HepG2 (cell line): Measurements from ENCODE around the gene MTMR4. TPM values are rescaled to one million over a fixed set of nuclear protein-coding genes. Genes with fewer than 3 reads are reported as not detected.
A peak's percentile ranks its signal among the peaks of the same experiment; 100 is the strongest.

Source experiments
- ATF2 ChIP-seq: sonication (generic); formaldehyde crosslinking; IDR thresholded peaks from 2 replicates; pipeline ENCODE4 v1.4.0; 2020; ENCODE audit warnings: missing genetic modification reagents
- CEBPB ChIP-seq: IDR thresholded peaks from 2 replicates; pipeline ENCODE4 v1.6.1; 2011; ENCODE audit warnings: low read depth, low read length, improper control_type of control experiment, borderline replicate concordance
- CEBPG ChIP-seq: IDR thresholded peaks from 2 replicates; pipeline ENCODE4 v1.6.1; 2016
- CHCHD3 ChIP-seq: sonication (generic); formaldehyde crosslinking; IDR thresholded peaks from 2 replicates; pipeline ENCODE4 v1.8.0; 2022; ENCODE audit warnings: mild to moderate bottlenecking, missing genetic modification reagents, moderate library complexity
- GATAD1 ChIP-seq: IDR thresholded peaks from 2 replicates; pipeline ENCODE4 v1.6.1; 2016; ENCODE audit warnings: missing genetic modification reagents, missing compliant biosample characterization
- GPN1 ChIP-seq: sonication (generic); formaldehyde crosslinking; IDR thresholded peaks from 2 replicates; pipeline ENCODE4 v1.5.1; 2020; ENCODE audit warnings: missing genetic modification reagents, borderline replicate concordance
- HDAC1 ChIP-seq: sonication (generic); formaldehyde crosslinking; IDR thresholded peaks from 2 replicates; pipeline ENCODE4 v1.5.1; 2020; ENCODE audit warnings: mild to moderate bottlenecking, missing genetic modification reagents
- HNF4G ChIP-seq, 2 experiments: sonication (generic) in 1 of 2; formaldehyde crosslinking in 1 of 2; IDR thresholded peaks; 2 replicates each; pipeline versions ENCODE4 v1.4.0 to v1.6.1; 2011 to 2020; ENCODE audit warnings: borderline replicate concordance in 2 of 2, low read depth in 2 of 2, mild to moderate bottlenecking in 2 of 2, low read length in 1 of 2, missing genetic modification reagents in 1 of 2, moderate library complexity in 1 of 2
- KAT8 ChIP-seq: IDR thresholded peaks from 2 replicates; pipeline ENCODE4 v1.6.1; 2016; ENCODE audit warnings: missing genetic modification reagents, missing compliant biosample characterization
- KLF13 ChIP-seq: sonication (generic); formaldehyde crosslinking; IDR thresholded peaks from 2 replicates; pipeline ENCODE4 v1.4.0; 2020; ENCODE audit warnings: mild to moderate bottlenecking, missing genetic modification reagents
- NONO ChIP-seq, 2 experiments: fragments of 450-650 bp in 1 of 2; sonication (generic) in 1 of 2; formaldehyde crosslinking in 1 of 2; IDR thresholded peaks in 1 of 2; conservative IDR thresholded peaks in 1 of 2; 2 replicates each; pipeline versions ENCODE4 v1.6.1 to v1.8.0; 2017 to 2022; ENCODE audit warnings: mild to moderate bottlenecking in 1 of 2, missing genetic modification reagents in 1 of 2, moderate library complexity in 1 of 2
- RXRB ChIP-seq: IDR thresholded peaks from 2 replicates; pipeline ENCODE4 v1.6.1; 2016; ENCODE audit warnings: borderline replicate concordance, missing genetic modification reagents, missing compliant biosample characterization
- TOE1 ChIP-seq: sonication (generic); formaldehyde crosslinking; IDR thresholded peaks from 2 replicates; pipeline ENCODE4 v1.4.0; 2020; ENCODE audit warnings: mild to moderate bottlenecking, missing genetic modification reagents
- ZBTB3 ChIP-seq: sonication (generic); formaldehyde crosslinking; IDR thresholded peaks from 2 replicates; pipeline ENCODE4 v1.4.0; 2020; ENCODE audit warnings: low read depth, mild to moderate bottlenecking, moderate library complexity, missing genetic modification reagents, borderline replicate concordance
- ZBTB8A ChIP-seq: sonication (generic); formaldehyde crosslinking; IDR thresholded peaks from 2 replicates; pipeline ENCODE4 v1.4.0; 2020; ENCODE audit warnings: mild to moderate bottlenecking, low read depth, missing genetic modification reagents, borderline replicate concordance
- ZNF260 ChIP-seq: sonication (generic); formaldehyde crosslinking; IDR thresholded peaks from 2 replicates; pipeline ENCODE4 v1.4.0; 2020; ENCODE audit warnings: missing genetic modification reagents, low read depth, mild to moderate bottlenecking, borderline replicate concordance
- ZNF34 ChIP-seq: sonication (generic); formaldehyde crosslinking; IDR thresholded peaks from 2 replicates; pipeline ENCODE4 v1.4.0; 2020; ENCODE audit warnings: mild to moderate bottlenecking, missing genetic modification reagents, borderline replicate concordance
- ZNF430 ChIP-seq: sonication (generic); formaldehyde crosslinking; IDR thresholded peaks from 2 replicates; pipeline ENCODE4 v1.9.0; 2021; ENCODE audit warnings: mild to moderate bottlenecking, missing genetic modification reagents
- ZNF451 ChIP-seq: sonication (generic); formaldehyde crosslinking; IDR thresholded peaks from 2 replicates; pipeline ENCODE4 v1.5.0; 2020; ENCODE audit warnings: mild to moderate bottlenecking, missing genetic modification reagents
- ZNF577 ChIP-seq: sonication (generic); formaldehyde crosslinking; IDR thresholded peaks from 2 replicates; pipeline ENCODE4 v1.4.0; 2020; ENCODE audit warnings: mild to moderate bottlenecking, low read depth, missing genetic modification reagents, borderline replicate concordance
- ZNF607 ChIP-seq: sonication (generic); formaldehyde crosslinking; IDR thresholded peaks from 2 replicates; pipeline ENCODE4 v1.5.1; 2020; ENCODE audit warnings: missing genetic modification reagents, mild to moderate bottlenecking, borderline replicate concordance
- ZNF709 ChIP-seq: sonication (generic); formaldehyde crosslinking; IDR thresholded peaks from 2 replicates; pipeline ENCODE4 v1.5.0; 2020; ENCODE audit warnings: mild to moderate bottlenecking, missing genetic modification reagents
- ZNF761 ChIP-seq: sonication (generic); formaldehyde crosslinking; conservative IDR thresholded peaks from 2 replicates; pipeline ENCODE4 v1.4.0; 2020; ENCODE audit warnings: mild to moderate bottlenecking, missing genetic modification reagents
- ZNF777 ChIP-seq: sonication (generic); formaldehyde crosslinking; IDR thresholded peaks from 2 replicates; pipeline ENCODE4 v1.4.0; 2020; ENCODE audit warnings: missing genetic modification reagents
- ZNF816 ChIP-seq: sonication (generic); formaldehyde crosslinking; IDR thresholded peaks from 2 replicates; pipeline ENCODE4 v1.8.0; 2022; ENCODE audit warnings: missing genetic modification reagents, mild to moderate bottlenecking, borderline replicate concordance
- ZNF83 ChIP-seq: sonication (generic); formaldehyde crosslinking; IDR thresholded peaks from 2 replicates; pipeline ENCODE4 v1.4.0; 2020; ENCODE audit warnings: missing genetic modification reagents, mild to moderate bottlenecking, borderline replicate concordance
- polyA plus RNA-seq, 8 experiments: library from polyadenylated mRNA; depleted of rRNA in 3 of 8; stranded (reverse) in 7 of 8; unstranded in 1 of 8; fragments of >200 nt; fragmentation: Illumina TruSeq in 4 of 8; extraction: Trizol in 4 of 8; gene quantifications; 2 replicates each; pipeline versions ENCODE4 v1.2.1 to v1.2.3, GENCODE V29; 2011 to 2016; ENCODE audit warnings: low read depth in 4 of 8, missing spikeins in 1 of 8, mixed read lengths in 1 of 8; ENCODE audit not compliant: insufficient read depth in 1 of 8
- total RNA-seq, 5 experiments: library from RNA; depleted of rRNA; stranded (reverse); fragments of >200 nt; fragmentation: Illumina TruSeq; extraction: Trizol; gene quantifications; 2 replicates each; pipeline ENCODE4 v1.2.3, GENCODE V29; 2016; ENCODE audit warnings: low read depth in 1 of 5
- TF ChIP-seq, protein P1 (sequence below): IDR thresholded peaks from 2 replicates; pipeline ENCODE4 v1.6.1; 2018; ENCODE audit warnings: missing genetic modification reagents

Gene MTMR4
- total and polyA plus RNA-seq, 2 of the 13 experiments (the other 11 are each of a cell fraction or from before 2014, with no cell fraction given) = 62.5 to 65.1 TPM

DNA sequence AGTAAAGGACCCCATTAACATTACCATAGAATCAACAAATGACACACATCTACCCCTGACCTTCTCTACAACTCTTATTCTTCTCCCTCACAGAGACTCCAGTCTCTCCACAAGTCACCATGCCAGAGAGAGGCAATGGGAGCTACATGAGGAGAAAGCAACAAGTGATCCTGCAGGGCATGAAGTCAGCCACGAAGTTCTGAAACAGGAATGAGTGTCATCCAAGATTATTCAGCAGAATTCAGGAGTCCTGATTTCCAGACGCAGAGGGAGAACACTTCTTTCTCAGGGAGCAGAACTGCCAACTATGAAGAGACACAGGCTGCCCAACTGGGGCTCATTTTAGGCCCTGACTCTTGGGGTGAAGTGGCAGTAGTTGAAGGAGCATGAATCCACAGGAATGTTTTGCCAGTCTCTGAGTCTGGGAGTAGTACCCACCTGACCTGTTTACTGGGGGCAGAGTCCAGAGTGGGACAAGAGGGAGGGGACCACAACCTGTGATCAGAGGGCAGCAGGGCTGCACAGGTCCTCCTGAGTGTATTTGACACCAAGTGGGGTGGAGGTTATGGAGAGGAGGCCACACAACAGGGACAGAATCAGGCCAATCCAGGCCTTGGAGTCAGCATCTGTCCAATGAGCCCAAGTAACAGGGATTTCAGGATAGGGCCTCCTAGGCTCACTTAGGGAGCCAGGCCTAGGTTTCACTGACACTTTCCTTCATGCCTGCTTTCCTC is 2.4 kb upstream of the MTMR4 start (continued):
- TF ChIP-seq NONO (IDR thresholded peaks at IDR 0.05) (no peak), NONO (CRISPR knock-in tag; conservative IDR thresholded peaks at IDR 0.05) (no peak; the same call in 1 of the 2 replicates), CEBPB (no peak), CHCHD3 (no peak), KLF13 (CRISPR knock-in tag) (no peak), GATAD1 (no peak; the same call in 1 of the 2 replicates), ZNF777 (no peak), ZNF260 (CRISPR knock-in tag) (no peak), KAT8 (no peak), HNF4G (IDR thresholded peaks at IDR 0.05; ENCODE audit: borderline replicate concordance, low read depth, low read length) (peak; percentile 88), HNF4G (CRISPR knock-in tag; IDR thresholded peaks at IDR 0.05; ENCODE audit: borderline replicate concordance, low read depth) (peak; percentile 82), ZNF34 (CRISPR knock-in tag) (no peak), GPN1 (no peak), ZBTB3 (CRISPR knock-in tag) (no peak; the same call in 1 of the 2 replicates), ZNF709 (CRISPR knock-in tag) (no peak), ZNF83 (CRISPR knock-in tag) (no peak), HDAC1 (CRISPR knock-in tag) (peak; percentile 55), ZBTB8A (CRISPR knock-in tag) (no peak), ZNF577 (CRISPR knock-in tag) (no peak), RXRB (CRISPR knock-in tag) (peak; percentile 64; the same call in 1 of the 2 replicates), ZNF607 (CRISPR knock-in tag) (no peak), ATF2 (CRISPR knock-in tag) (no peak), ZNF816 (CRISPR knock-in tag) (no peak; the same call in 1 of the 2 replicates), ZNF430 (CRISPR knock-in tag) (no peak), ZNF761 (CRISPR knock-in tag) (no peak), TOE1 (CRISPR knock-in tag) (no peak; the same call in 1 of the 2 replicates), ZNF451 (no peak; the same call in 1 of the 2 replicates), CEBPG (CRISPR knock-in tag) (no peak)
- TF ChIP-seq, protein P1, sequence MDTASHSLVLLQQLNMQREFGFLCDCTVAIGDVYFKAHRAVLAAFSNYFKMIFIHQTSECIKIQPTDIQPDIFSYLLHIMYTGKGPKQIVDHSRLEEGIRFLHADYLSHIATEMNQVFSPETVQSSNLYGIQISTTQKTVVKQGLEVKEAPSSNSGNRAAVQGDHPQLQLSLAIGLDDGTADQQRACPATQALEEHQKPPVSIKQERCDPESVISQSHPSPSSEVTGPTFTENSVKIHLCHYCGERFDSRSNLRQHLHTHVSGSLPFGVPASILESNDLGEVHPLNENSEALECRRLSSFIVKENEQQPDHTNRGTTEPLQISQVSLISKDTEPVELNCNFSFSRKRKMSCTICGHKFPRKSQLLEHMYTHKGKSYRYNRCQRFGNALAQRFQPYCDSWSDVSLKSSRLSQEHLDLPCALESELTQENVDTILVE = no peak
